Transverse colon (tissue), 4 donors: ENCODE data around the gene MAST2.

ENCODE experiments used
- POLR2A ChIP-seq: fragments of 450-650 bp; IDR thresholded peaks from one replicate; pipeline ENCODE4 v1.6.1; 2016; ENCODE audit warnings: antibody characterized with exemption, mild to moderate bottlenecking, moderate library complexity
- POLR2AphosphoS5 ChIP-seq, 3 donors: sonication (generic); formaldehyde crosslinking; IDR thresholded peaks; one replicate each; pipeline ENCODE4 v1.6.1; 2016; ENCODE audit warnings: antibody characterized with exemption in 3 of 3
- TF ChIP-seq, protein P1 (sequence below), 5 experiments: fragments of 200-600 bp in 3 of 5; fragments of 450-650 bp in 2 of 5; sonication (generic) in 3 of 5; IDR thresholded peaks; 1 replicate in 2 of 5; 2 replicates in 3 of 5; pipeline ENCODE4 v1.5.1; 2016 to 2017; ENCODE audit warnings: antibody characterized with exemption in 5 of 5, inconsistent platforms in 3 of 5, mild to moderate bottlenecking in 2 of 5, moderate library complexity in 1 of 5

- TF ChIP-seq POLR2AphosphoS5 (IDR thresholded peaks at IDR 0.05) (no peak), POLR2A (no peak)
- TF ChIP-seq, protein P1, sequence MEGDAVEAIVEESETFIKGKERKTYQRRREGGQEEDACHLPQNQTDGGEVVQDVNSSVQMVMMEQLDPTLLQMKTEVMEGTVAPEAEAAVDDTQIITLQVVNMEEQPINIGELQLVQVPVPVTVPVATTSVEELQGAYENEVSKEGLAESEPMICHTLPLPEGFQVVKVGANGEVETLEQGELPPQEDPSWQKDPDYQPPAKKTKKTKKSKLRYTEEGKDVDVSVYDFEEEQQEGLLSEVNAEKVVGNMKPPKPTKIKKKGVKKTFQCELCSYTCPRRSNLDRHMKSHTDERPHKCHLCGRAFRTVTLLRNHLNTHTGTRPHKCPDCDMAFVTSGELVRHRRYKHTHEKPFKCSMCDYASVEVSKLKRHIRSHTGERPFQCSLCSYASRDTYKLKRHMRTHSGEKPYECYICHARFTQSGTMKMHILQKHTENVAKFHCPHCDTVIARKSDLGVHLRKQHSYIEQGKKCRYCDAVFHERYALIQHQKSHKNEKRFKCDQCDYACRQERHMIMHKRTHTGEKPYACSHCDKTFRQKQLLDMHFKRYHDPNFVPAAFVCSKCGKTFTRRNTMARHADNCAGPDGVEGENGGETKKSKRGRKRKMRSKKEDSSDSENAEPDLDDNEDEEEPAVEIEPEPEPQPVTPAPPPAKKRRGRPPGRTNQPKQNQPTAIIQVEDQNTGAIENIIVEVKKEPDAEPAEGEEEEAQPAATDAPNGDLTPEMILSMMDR (IDR thresholded peaks at IDR 0.05): no peak
These were observed 252.9 kb downstream of the MAST2 start for GRCh38 chr1:46056325-46056724.
